Daoy (cell line): ENCODE results near the gene CARD6. TPM values are rescaled to one million over a fixed set of nuclear protein-coding genes. Genes with fewer than 3 reads are reported as not detected.
A peak's percentile ranks its signal among the peaks of the same experiment; 100 is the strongest.
"Not testable (repeated sequence)": the region's sequence is repeated elsewhere in the genome, so short reads cannot be mapped to it uniquely, and the experiment has no call there.

Source experiments
- DNase-seq: peaks from one replicate; pipeline ENCODE4 v3.0.0-alpha.2; 2015; ENCODE audit warnings: low read depth
- total RNA-seq: library from RNA; depleted of rRNA; stranded (reverse); fragments of >200 nt; shearing (Covaris generic); gene quantifications from 2 replicates; pipeline ENCODE4 v1.2.3, GENCODE V29; 2014; rRNA removed

Gene CARD6
- total RNA-seq, 1 experiment from 2014 or later: 2.1 TPM

DNA sequence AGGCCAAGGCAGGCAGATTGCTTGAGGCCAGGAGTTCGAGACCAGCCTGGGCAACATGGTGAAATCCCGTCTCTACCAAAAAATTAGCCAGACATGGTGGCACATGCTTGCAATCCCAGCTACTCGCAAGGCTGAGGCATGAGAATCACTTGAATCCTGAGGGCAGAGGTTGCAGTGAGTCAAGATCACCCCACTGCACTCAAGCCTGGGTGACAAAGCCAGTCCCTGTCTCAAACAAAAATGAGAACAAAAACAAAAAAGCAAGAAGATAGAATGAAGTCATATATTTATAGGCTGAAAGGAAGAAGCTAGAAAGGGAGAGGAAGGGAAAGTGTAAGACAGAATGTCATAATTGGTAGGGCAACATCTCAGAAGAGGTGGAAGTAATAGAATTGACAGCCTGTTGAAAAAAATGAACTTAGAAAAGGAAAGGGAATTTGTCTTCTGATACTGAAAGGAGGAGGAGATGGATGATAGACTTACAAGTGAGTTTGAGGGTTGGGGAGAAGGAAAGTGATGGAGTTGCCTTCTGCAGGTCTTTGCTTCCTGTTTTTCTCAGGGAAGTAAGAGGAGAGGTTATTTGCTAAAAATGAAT lies 32.2 kb downstream of the CARD6 start:
- no peak for DNase-seq

DNA sequence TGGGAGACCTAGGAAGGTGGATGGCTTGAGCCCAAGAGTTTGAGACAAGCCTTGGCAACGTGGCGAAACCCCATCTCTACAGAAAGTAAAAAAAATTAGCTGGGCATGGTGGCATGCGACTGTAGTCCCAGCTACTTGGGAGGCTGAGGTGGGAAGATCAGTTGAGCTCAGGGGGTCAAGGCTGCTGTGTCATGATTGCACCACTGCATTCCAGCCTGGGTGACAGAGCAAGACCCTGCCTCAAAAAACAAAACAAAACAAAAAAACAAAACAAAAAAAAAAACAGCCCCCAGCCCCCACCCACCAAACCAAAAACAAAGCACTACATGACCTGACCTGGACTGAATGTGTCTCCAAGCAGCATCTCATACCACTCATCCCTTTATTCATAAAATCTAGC lies 34.8 kb downstream of the CARD6 start:
- no peak for DNase-seq

DNA sequence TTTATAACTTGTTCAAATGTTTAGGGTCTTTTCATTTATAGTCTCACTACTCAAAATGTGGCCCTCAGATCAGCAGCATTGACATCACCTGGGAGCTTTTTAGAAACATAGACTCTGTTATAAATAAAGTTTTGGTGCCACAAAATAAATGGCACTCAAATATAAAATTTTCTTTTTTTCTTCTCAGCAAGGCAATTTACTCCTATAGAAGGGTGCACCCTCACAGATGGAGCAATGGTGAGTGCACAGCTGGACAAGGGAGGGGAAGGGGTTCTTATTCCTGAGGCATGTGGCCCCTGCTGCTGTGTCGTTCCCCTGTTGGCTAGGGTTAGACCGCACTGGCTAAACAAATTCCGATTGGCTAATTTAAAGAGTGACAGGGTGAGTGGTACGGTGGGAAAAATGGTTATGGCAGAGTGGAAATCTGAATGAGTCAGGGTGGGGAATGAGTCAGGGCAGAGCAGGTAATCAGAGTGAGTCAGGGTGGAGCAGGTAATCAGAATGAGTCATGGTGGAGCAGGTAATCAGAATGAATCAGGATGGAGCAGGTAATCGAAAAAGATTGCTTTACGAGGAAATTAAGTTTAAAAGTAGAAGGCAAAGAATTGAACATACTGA lies 36.3 kb downstream of the CARD6 start:
- DNase-seq: no peak

DNA sequence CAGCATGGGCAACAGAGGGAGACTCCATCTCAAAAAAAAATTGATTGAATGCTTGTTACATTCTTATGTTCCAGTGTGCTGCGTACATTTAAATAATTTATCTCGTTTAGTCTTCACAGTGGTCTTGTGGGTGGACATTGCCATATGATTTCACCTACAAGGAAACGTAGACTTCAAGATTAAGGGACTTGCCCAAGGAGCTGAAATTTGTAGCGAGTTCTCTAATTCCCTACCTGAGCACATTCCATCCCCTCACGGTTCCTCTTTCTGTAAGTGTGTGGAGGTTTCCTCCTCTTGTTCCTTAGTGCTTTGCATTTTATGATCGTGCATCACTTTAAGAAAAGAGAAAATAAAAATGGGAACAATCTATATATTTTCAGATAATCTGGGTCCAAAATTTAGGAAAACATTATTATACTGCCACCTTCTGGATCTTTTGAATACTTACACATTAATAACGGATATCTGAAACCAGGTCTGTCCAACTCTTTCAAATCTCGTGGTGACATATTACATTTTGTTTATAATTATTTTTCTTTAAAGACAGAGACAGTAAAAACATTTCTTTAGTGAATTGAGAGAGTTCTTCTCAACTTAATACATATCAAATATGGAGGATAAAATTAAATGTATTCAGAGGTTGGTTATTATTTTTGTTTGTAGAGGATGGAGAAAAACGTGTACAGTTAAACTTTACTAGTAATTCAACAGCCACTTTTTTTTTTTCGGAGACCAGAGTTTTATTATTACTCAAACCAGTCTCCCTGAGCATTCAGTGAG lies 38.2 kb downstream of the CARD6 start:
- no peak for DNase-seq

DNA sequence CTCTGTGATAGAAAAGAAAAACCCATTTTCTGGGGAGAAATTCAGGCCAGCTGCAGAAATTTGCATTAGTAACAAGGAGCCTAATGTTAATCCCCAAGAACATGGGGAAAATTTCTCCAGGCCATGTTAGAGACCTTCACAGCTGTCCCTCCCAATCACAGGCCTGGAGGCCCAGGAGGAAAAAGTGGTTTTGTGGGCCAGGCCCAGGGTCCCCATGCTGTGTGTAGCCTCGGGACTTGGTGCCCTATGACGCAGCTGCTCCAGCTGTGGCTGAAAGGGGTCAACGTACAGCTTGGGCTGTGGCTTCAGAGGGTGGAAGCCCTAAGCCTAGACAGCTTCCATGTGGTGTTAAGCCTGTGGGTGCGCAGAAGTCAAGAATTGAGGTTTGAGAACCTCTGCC lies 41.1 kb downstream of the CARD6 start:
- no peak for DNase-seq

DNA sequence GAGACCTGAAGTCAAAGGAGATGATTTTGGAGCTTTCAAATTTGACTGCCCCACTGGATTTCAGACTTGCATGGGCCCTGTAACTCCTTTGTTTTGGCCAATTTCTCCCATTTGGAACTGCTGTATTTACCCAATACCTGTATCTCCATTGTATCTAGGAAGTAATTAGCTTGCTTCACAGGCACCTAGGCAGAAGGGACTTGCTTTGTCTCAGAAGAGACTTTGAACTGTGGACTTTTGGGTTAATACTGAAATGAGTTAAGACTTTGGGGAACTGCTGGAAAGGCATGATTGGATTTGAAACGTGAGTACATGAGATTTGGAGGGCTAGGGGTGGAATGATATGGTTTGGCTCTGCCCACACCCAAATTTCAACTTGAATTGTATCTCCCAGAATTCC lies 41.9 kb downstream of the CARD6 start:
- not testable (repeated sequence) for DNase-seq

DNA sequence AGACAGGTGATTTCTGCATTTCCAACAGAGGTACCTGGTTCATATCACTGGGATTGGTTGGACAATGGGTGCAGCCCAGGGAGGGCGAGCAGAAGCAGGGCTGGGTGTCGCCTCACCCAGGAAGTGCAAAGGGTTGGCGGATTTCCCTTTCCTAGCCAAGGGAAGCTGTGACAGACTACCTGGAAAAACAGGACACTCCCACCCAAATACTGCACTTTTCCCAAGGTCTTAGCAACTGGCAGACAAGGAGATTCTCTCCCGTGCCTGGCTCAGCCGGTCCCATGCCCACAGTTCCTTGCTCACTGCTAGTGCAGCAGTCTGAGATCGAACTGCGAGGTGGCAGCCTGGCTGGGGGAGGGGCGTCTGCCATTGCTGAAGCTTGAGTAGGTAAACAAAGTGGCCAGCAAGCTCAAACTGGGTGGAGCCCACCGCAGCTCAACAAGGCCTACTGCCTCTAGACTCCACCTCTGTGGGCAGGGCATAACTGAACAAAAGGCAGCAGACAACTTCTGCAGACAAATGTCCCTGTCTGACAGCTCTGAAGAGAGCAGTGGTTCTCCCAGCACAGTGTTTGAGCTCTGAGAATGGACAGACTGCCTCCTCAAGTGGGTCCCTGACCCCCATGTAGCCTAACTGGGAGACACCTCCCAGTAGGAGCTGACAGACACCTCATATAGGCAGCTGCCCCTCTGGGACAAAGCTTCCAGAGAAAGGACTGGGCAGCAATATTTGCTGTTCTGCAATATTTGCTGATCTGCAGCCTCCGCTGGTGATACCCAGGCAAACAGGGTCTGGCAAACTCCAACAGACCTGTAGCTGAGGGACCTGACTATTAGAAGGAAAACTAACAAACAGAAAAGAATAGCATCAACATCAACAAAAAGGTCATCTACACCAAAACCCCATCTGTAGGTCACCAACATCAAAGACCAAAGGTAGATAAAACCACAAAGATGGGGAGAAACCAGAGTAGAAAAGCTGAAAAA lies 54.6 kb downstream of the CARD6 start:
- DNase-seq: not testable (repeated sequence)

DNA sequence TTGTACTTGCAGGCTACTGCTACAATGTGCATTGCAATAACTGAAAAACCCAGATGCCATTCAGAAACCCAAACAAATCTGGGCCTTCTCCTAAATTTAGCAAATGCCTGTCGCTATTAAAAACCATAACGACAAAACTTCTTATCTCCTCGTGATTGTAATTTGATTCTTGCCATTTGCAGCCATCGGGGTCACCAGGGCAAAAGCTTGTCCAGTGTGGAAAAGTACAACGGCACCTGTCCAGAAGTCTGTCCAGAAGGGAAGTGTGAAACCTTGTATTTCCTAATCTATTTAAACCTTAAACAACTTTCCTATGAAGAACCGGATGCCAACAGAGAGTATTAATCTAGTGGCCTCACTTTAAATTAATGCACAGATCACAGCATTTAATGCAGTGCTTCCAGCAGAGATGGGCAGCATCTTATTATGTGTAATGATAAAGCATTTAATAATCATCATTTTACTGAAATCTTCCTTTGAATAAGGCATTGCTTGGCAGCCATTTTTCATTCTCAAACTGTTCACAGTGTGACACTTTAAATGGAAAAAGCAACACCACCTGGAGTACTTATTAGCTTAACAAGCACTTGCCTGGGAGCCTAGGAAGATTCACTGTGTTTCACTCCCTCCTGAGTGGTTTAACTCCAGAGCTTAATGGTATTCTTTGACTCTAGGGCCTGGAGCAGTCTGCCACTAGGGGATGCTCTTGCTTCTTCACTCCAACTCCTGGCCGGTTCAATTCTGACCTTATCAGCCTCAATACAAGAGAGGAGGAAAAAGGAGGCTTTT lies 63.2 kb downstream of the CARD6 start:
- DNase-seq: peak; percentile 37

DNA sequence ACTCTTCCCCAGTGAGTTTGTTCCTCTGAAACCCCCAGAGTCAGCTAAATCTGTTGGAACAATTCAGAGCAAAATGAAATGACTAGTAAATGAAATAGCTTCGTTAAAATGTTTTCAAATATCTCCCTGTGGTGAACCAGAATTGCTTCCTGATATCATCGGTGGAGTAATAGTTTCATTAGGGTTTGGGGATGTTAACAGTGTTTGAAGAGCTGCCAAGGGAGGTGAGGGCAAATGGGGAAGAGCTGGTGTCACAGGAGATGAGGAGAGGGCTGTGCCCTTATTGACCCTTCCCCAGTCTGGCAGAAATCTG lies 63.8 kb downstream of the CARD6 start:
- DNase-seq: no peak

DNA sequence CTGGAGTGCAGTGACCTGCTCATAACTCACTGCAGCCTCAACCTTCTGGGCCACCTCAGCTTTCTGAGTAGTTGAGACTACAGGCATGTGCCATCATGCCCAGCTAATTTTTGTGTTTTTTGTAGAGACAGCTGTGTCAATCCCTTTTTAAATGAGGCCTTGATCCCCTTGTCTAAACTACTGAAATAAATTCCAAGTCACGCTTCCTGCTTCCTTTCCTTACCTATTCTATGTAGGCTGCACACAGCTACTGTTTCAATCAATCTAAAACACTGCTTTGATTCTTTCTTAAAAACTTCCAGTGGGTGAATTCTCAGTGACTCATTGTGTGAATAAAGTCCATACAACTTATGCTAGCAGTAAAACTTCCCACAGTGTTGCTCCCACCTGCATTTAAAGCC lies 65.2 kb downstream of the CARD6 start:
- DNase-seq: no peak

DNA sequence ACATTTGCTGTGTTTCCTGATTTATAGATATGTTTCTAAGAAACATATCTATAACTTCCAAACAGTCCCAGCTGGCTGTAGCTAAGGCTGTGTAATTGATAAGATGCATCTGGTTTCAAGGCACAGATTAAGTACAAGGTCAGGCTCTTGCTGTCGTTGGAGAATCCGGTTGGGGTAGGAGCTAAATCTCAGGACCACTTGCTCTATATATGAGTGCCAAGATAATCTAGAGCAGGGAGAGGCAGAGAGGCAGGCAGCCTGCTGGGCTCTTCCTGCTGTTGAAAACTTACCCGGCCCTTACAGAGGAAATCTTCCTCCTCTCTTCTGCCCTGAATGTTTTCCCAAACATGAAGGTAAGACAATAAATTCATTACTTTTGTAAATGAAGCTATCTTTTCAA lies 68.1 kb downstream of the CARD6 start, which contains the start of gene C7:
Gene C7 (plus strand): TSS at position 234 of the 400 bp plus-strand sequence. CDS start 114 bp downstream, at position 348.
- DNase-seq: no peak

DNA sequence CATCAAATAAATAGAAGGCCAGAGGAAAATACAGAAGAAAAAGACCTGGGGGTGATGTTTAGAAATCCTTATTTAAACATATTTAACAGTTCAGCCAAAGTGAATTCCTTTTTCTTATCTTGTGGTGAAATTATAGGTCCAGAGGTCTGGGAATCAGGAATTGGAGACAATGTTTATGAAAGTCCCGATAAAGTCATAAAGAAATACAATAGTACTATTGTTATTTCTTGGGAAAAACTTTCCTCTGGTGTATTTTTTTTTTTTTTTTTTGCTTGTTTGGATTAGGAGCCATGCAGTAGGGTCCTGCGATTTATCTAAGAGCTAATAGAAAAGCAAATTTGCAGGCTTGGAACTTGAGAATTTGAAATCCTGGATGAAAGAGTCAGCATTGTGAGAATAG lies 68.6 kb downstream of the CARD6 start:
- no peak for DNase-seq

Other genes starting within 250 kb of the CARD6 start
- gene PTGER4, start 161.5 kb upstream of the CARD6 start, total RNA-seq: 4.5 and 6.9 TPM in 2 replicates
- gene TTC33, start 85.4 kb upstream of the CARD6 start, total RNA-seq: 14.7 and 16.2 TPM in 2 replicates
- 52.6 and 78.2 TPM in 2 replicates for gene PRKAA1, start 43.0 kb upstream of the CARD6 start, total RNA-seq
- gene RPL37, start 6.1 kb upstream of the CARD6 start, total RNA-seq: 312 and 606 TPM in 2 replicates
- 0.33 and 1.0 TPM in 2 replicates for gene C7, start 68.1 kb downstream of the CARD6 start, total RNA-seq
- under 0.01 TPM in 1 of 2 replicates, not detected in the other for gene MROH2B, start 230.0 kb downstream of the CARD6 start, total RNA-seq